GM12878 (cell line): ENCODE data around the gene DDRGK1. TPM values are rescaled to one million over a fixed set of nuclear protein-coding genes. Genes with fewer than 3 reads are reported as not detected.

Source experiments
- ATAC-seq: fragments of 200-7000 bp; cut with Tn5 transposase; 3 replicates; pipeline ENCODE4 v1.9.1; 2020; ENCODE audit warnings: mild to moderate bottlenecking, moderate library complexity
- BruUV-seq: library from RNA; stranded (reverse); fragments of 400-500 nt; replicated peaks from 2 replicates; lab custom pipeline; 2021; lab: Mats Ljungman, UMichigan
- CTCF ChIA-PET: fragments of 300-600 bp; sonication (Branson Sonifier 250); formaldehyde crosslinking; extraction: SDS; loops from one replicate; lab custom pipeline; 2021; ENCODE audit warnings: inconsistent platforms; lab: Yijun Ruan, JAX
- POLR2A ChIA-PET: fragments of 350-600 bp; formaldehyde crosslinking; extraction: SDS; loops from one replicate; lab custom pipeline; 2021; ENCODE audit warnings: inconsistent platforms; lab: Charles Lee
- RAD21 ChIA-PET: fragments of 300-600 bp; sonication (Branson Sonifier 250); formaldehyde crosslinking; loops from one replicate; lab custom pipeline; 2023; ENCODE audit warnings: antibody characterized with exemption; ENCODE audit not compliant: unreplicated experiment; lab: Charles Lee
- SMC1A ChIA-PET: fragments of 300-600 bp; sonication (Branson Sonifier 250); formaldehyde crosslinking; loops from one replicate; lab custom pipeline; 2023; ENCODE audit not compliant: unreplicated experiment, uncharacterized antibody; lab: Charles Lee
- DNase-seq: peaks from one replicate; pipeline ENCODE4 v3.0.0-alpha.2; 2011; ENCODE audit warnings: low read depth, low spot score
- FAIRE-seq: peaks from 3 replicates; lab custom pipeline; 2011; peaks lifted over from hg19 to GRCh38; lab: Jason Lieb, UNC
- H2AFZ ChIP-seq: 2 replicates; pipeline ENCODE4 v1.6.0; 2011; ENCODE audit warnings: low read depth, low read length, control low read depth; ENCODE audit not compliant: control insufficient read depth
- H3K27ac ChIP-seq: 2 replicates; pipeline ENCODE4 v1.5.1; 2011; ENCODE audit warnings: control low read depth; ENCODE audit not compliant: control insufficient read depth, insufficient read depth
- H3K27me3 ChIP-seq, 2 experiments: replicated peaks in 1 of 2; 2 replicates each; pipeline versions ENCODE4 v1.6.0 to v1.6.1; 2011; ENCODE audit warnings: low read length in 1 of 2; ENCODE audit not compliant: control insufficient read depth in 2 of 2, insufficient read depth in 2 of 2
- H3K36me3 ChIP-seq, 2 experiments: 2 replicates each; pipeline ENCODE4 v1.5.1; 2011; ENCODE audit warnings: low read length in 1 of 2; ENCODE audit not compliant: control insufficient read depth in 2 of 2, insufficient read depth in 2 of 2
- H3K4me1 ChIP-seq: 2 replicates; pipeline ENCODE4 v1.6.1; 2011; ENCODE audit warnings: mild to moderate bottlenecking, low read length, moderate library complexity, mixed read lengths; ENCODE audit not compliant: control insufficient read depth, insufficient read depth
- H3K4me2 ChIP-seq: 2 replicates; pipeline ENCODE4 v1.6.0; 2011; ENCODE audit warnings: control low read depth; ENCODE audit not compliant: control insufficient read depth, insufficient read depth
- H3K4me3 ChIP-seq: fragments of 200-600 bp; sonication (generic); 2 replicates; pipeline ENCODE4 v1.5.1; 2016
- H3K79me2 ChIP-seq: 2 replicates; pipeline ENCODE4 v1.6.0; 2011; ENCODE audit warnings: low read length; ENCODE audit not compliant: control insufficient read depth, insufficient read depth
- H3K9ac ChIP-seq: 2 replicates; pipeline ENCODE4 v1.8.0; 2011; ENCODE audit warnings: low read length, control low read depth, mixed read lengths; ENCODE audit not compliant: control insufficient read depth, insufficient read depth
- H3K9me3 ChIP-seq: replicated peaks from 3 replicates; pipeline ENCODE4 v1.5.1; 2011; ENCODE audit warnings: mild to moderate bottlenecking, low read length; ENCODE audit not compliant: control insufficient read depth, insufficient read depth
- H4K20me1 ChIP-seq: 2 replicates; pipeline ENCODE4 v1.6.0; 2011; ENCODE audit not compliant: control insufficient read depth, insufficient read depth
- ATF3 ChIP-seq: IDR thresholded peaks from 2 replicates; pipeline ENCODE4 v1.6.1; 2011; ENCODE audit warnings: low read depth, mild to moderate bottlenecking, low read length, moderate library complexity, borderline replicate concordance; ENCODE audit errors: extremely low read depth
- BRCA1 ChIP-seq: IDR thresholded peaks from 2 replicates; pipeline ENCODE4 v1.6.1; 2011; ENCODE audit warnings: low read depth, low read length, improper control_type of control experiment
- CBX3 ChIP-seq: fragments of 200-600 bp; sonication (generic); IDR thresholded peaks from 2 replicates; pipeline ENCODE4 v1.6.1; 2016; ENCODE audit warnings: low read depth, borderline replicate concordance
- CEBPB ChIP-seq, 2 experiments: fragments of 150-350 bp in 1 of 2; IDR thresholded peaks; 2 replicates each; pipeline ENCODE4 v1.6.1; 2012 to 2014; ENCODE audit warnings: low read depth in 2 of 2, low read length in 2 of 2, borderline replicate concordance in 1 of 2, inconsistent platforms in 1 of 2
- E4F1 ChIP-seq: fragments of 450-650 bp; IDR thresholded peaks from 2 replicates; pipeline ENCODE4 v1.6.1; 2018; ENCODE audit warnings: borderline replicate concordance, mild to moderate bottlenecking; ENCODE audit not compliant: partially characterized antibody
- MXI1 ChIP-seq: fragments of 150-350 bp; IDR thresholded peaks from 2 replicates; pipeline ENCODE4 v1.6.1; 2011; ENCODE audit warnings: low read depth, mild to moderate bottlenecking, inconsistent platforms, low read length, improper control_type of control experiment
- NR2F1 ChIP-seq: fragments of 450-650 bp; conservative IDR thresholded peaks from 2 replicates; pipeline ENCODE4 v1.6.1; 2017; ENCODE audit warnings: mild to moderate bottlenecking
- POLR2A ChIP-seq: IDR thresholded peaks from 2 replicates; pipeline ENCODE4 v1.6.1; 2011; ENCODE audit warnings: low read depth, mild to moderate bottlenecking, low read length
- SIX5 ChIP-seq: IDR thresholded peaks from 2 replicates; pipeline ENCODE4 v1.6.1; 2011; ENCODE audit warnings: mild to moderate bottlenecking, low read depth, low read length, moderate library complexity; ENCODE audit not compliant: severe bottlenecking
- SKIL ChIP-seq: fragments of 450-650 bp; IDR thresholded peaks from 2 replicates; pipeline ENCODE4 v1.6.1; 2017; ENCODE audit warnings: mild to moderate bottlenecking, low read depth, inconsistent platforms; ENCODE audit not compliant: poor library complexity, severe bottlenecking
- SREBF2 ChIP-seq: IDR thresholded peaks from 2 replicates; pipeline ENCODE4 v1.6.1; 2012; ENCODE audit warnings: mild to moderate bottlenecking, low read length
- TCF12 ChIP-seq: IDR thresholded peaks from 2 replicates; pipeline ENCODE4 v1.6.1; 2011; ENCODE audit warnings: low read depth, mild to moderate bottlenecking, low read length
- ZBED1 ChIP-seq: IDR thresholded peaks from 2 replicates; pipeline ENCODE4 v1.6.1; 2016; ENCODE audit warnings: borderline replicate concordance
- ZNF217 ChIP-seq: fragments of 450-650 bp; IDR thresholded peaks from 2 replicates; pipeline ENCODE4 v1.6.1; 2017; ENCODE audit warnings: antibody characterized with exemption, mild to moderate bottlenecking
- WGBS: methylation state at CpG from one replicate; pipeline ENCODE4 v1.1.6; 2016; ENCODE audit warnings: low lambda C conversion rate; ENCODE audit not compliant: insufficient replicate concordance, insufficient coverage; ENCODE audit errors: missing lambda C conversion rate; 5-methylcytosine and 5-hydroxymethylcytosine counted together
- in situ Hi-C: fragments of 300-500 bp; cut with MboI; formaldehyde crosslinking; loops from 9 replicates; pipeline ENCODE4 v1.14.3; 2018; ENCODE audit warnings: mixed read lengths
- intact Hi-C: fragments of 100-400 bp; cut with micrococcal nuclease; formaldehyde crosslinking; loops from one replicate; pipeline ENCODE4 v1.14.2; 2022; ENCODE audit not compliant: unreplicated experiment
- polyA plus RNA-seq, 11 experiments: library from polyadenylated mRNA; depleted of rRNA in 4 of 11; unstranded in 6 of 11; stranded (reverse) in 5 of 11; fragments of >200 nt; fragmentation: Nextera tagmentation in 4 of 11; fragmentation: Illumina TruSeq in 1 of 11; extraction: Ambion mirVana in 4 of 11; extraction: Trizol in 1 of 11; gene quantifications; 1 replicate in 1 of 11; 2 replicates in 10 of 11; pipeline versions ENCODE4 v1.2.1 to v1.2.3, GENCODE V29; 2011 to 2016; ENCODE audit warnings: inconsistent platforms in 2 of 11, missing spikeins in 2 of 11, low read depth in 1 of 11
- total RNA-seq, 4 experiments: library from RNA; depleted of rRNA in 3 of 4; stranded (reverse); fragments of >200 nt in 3 of 4; fragmentation: Illumina TruSeq in 1 of 4; extraction: Trizol in 1 of 4; gene quantifications; 2 replicates each; pipeline versions ENCODE4 v1.2.1 to v1.2.3, GENCODE V29; 2013 to 2021

Gene DDRGK1
- total and polyA plus RNA-seq, 10 of the 15 experiments (the other 5 are each of a cell fraction or from before 2014, with no cell fraction given) = 4.0 to 55.2 (median 39.7) TPM

DNA sequence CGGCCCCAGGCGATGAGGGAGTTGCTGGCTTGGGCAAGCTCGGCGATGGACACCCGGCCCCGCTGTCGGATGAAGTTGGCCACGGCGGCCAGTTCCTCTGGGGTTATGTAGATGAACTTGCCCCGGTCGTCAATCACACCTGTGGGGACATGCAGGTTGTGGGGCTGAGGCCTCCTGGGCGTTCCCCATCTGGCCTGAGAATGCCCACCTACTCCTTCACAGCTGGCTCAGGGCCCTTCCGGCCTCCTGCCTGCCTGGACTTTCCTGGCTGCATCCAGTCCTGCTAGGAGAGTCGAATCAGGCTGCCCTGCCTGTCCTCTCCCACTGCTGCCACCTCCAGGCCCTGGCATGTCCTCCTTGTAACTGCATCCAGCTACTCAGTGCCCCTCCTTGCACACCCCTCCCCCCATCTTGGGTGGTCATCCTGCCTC, 13.8 kb downstream of the DDRGK1 start:
- BruUV-seq = no TSS peak
- Histone ChIP-seq H3K9ac (no peak overlapping the region), H3K79me2 (no peaks in the 10 kb centered on the region), H3K4me2 (no peak overlapping the region), H3K27me3 (no peaks in the 10 kb centered on the region), H3K4me3 (no peak overlapping the region), H3K36me3 (peaks cover 11 to 32% of the 10 kb centered on the region in 2 experiments; a peak in 3 of 4 replicates), H3K4me1 (no peaks in the 10 kb centered on the region), H4K20me1 (0 out of 2 replicates have a peak, but pooled peaks cover 2% of the 10 kb centered on the region), H3K27ac (no peak overlapping the region), H3K9me3 (no peaks in the 10 kb centered on the region), H2AFZ (no peak overlapping the region)
- CTCF ChIA-PET = no interaction called here
- POLR2A ChIA-PET = no interaction called here
- RAD21 ChIA-PET = no interaction called here
- TF ChIP-seq NR2F1 (no peak), ZNF217 (no peak), BRCA1 (no peak), ZBED1 (no peak), CBX3 (no peak), POLR2A (no peak), SREBF2 (no peak), MXI1 (no peak), CEBPB (IDR thresholded peaks at IDR 0.05; ENCODE audit: borderline replicate concordance in 1 of 2, low read depth in 2 of 2, low read length in 2 of 2) (no peak)
- ATAC-seq = no peak
- intact Hi-C loops (no loop called here), in situ Hi-C loops (no loop called here)
- DNase-seq = no peak
- FAIRE-seq = no peak
- SMC1A ChIA-PET = no interaction called here
- WGBS = 94% methylated on average over 14 of the region's 14 CpGs

GRCh38 chr20:3189561-3190131, 14.8 kb downstream of the DDRGK1 start:
- no peak overlapping the region for H2AFZ ChIP-seq
- WGBS = 72% methylated on average over 4 of the region's 4 CpGs
- H3K27me3 ChIP-seq = no peaks in the 10 kb centered on the region
- H4K20me1 ChIP-seq = 0 out of 2 replicates have a peak, but pooled peaks cover 2% of the 10 kb centered on the region
- RAD21 ChIA-PET = no interaction called here
- SMC1A ChIA-PET = interaction anchor here (0.6 kb wide), 1 partner anchor 14 kb away, joined by 4 read pairs; no protein-coding TSS in a partner anchor
- intact Hi-C loops = no loop called here
- no peak for DNase-seq
- ATAC-seq = no peak
- H3K4me2 ChIP-seq = no peak overlapping the region
- no peak overlapping the region for H3K27ac ChIP-seq
- H3K4me3 ChIP-seq = no peak overlapping the region
- TF ChIP-seq TCF12 = no peak
- TF ChIP-seq ATF3 = no peak
- TF ChIP-seq E4F1 = no peak
- TF ChIP-seq SKIL = no peak
- TF ChIP-seq SIX5 = no peak
- TF ChIP-seq, all 136 proteins: peak for 0
- H3K36me3 ChIP-seq = peaks cover 5 to 23% of the 10 kb centered on the region in 2 experiments; a peak in 3 of 4 replicates
- in situ Hi-C loops = no loop called here
- FAIRE-seq = no peak
- H3K79me2 ChIP-seq = no peaks in the 10 kb centered on the region
- no peaks in the 10 kb centered on the region for H3K4me1 ChIP-seq
- no peak overlapping the region for H3K9ac ChIP-seq
- no peaks in the 10 kb centered on the region for H3K9me3 ChIP-seq
- no TSS peak for BruUV-seq
- ChIA-PET POLR2A (no interaction called here), CTCF (no interaction called here)
